SIG-M5 treated with dmso at 0.1 percent for 504 hours (cell line): ENCODE measurements around the gene SERPINH1.
A peak's percentile ranks its signal among the peaks of the same experiment; 100 is the strongest.

Source experiments
- DNase-seq: peaks from one replicate; lab custom pipeline; 2025; ENCODE audit not compliant: unreplicated experiment; lab: John Stamatoyannopoulos, UW

Gene SERPINH1

DNA sequence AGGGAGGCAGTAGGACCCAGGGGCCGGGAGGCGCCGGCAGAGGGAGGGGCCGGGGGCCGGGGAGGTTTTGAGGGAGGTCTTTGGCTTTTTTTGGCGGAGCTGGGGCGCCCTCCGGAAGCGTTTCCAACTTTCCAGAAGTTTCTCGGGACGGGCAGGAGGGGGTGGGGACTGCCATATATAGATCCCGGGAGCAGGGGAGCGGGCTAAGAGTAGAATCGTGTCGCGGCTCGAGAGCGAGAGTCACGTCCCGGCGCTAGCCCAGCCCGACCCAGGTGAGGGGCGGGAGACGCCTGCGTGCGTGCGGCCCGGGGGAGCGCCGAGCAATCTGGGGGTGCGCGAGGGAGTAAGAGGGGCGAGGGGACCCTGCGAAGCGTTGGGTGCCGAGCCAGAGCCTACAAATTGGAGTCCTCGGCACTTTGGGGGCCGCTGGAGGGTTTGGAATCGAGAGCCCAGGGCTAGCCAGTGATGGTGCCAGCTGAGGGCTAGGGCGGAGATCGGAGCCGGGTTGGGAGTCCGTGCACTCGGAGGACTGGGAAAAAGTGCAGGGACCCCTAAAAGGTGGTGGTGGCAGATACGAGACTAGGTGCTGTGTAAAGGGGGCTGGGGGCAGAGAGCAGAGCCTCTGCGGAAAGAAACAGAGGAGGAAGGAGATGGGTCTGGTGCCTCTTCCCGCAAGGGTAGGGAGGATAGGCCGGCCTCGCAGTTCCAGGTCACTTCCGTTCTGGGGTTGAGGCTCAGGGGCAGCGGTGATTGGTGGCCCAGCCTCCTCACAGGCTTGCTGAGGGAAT lies at the start of gene SERPINH1:
Gene SERPINH1, plus strand, starts transcription at position 206 of the 788 bp plus-strand sequence. CDS start 4,097 bp downstream, outside the sequence.
- DNase-seq: peak; percentile 87

DNA sequence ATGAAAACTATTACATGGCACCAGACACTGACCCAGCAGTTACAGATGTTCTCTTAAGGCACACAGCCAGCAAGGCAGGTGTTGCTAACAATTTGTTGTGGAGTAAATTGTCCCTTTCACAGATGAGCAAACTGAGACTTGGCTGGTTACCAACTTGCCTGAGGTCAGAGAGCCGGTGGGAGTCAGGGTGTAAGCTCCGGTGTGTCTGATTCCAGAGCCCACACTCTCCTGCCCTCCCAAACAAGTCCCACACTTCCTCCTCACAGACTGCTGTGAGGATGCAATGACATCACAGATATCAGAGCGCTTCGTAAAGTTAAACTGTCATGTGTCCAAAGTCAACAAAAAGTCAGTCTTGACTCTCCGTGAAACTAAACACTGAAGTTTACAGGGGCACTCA lies 48.8 kb upstream of the SERPINH1 start:
- DNase-seq: no peak

GRCh38 chr11:75514596-75514995 lies 47.5 kb upstream of the SERPINH1 start:
- no peak for DNase-seq

GRCh38 chr11:75516140-75516539 lies 45.9 kb upstream of the SERPINH1 start:
- DNase-seq: no peak

GRCh38 chr11:75516886-75517285 lies 45.2 kb upstream of the SERPINH1 start:
- no peak for DNase-seq

DNA sequence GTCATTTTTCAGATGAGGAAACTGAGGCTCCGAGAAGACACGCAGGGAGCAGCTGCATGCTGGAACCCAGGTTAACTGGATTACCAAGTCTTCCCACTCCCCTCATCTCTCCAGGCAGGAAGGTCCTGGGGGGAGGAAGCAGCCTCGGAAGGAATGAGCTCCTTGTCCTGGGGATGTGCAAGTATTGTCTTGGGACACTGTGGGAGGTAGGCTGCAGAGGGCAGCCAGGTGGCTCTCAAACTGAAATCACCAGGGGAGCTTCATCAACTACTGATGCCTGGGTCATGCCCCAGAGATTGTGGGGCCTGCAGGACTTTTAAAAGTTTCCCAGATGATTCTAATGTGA lies 43.9 kb upstream of the SERPINH1 start:
- no peak for DNase-seq

DNA sequence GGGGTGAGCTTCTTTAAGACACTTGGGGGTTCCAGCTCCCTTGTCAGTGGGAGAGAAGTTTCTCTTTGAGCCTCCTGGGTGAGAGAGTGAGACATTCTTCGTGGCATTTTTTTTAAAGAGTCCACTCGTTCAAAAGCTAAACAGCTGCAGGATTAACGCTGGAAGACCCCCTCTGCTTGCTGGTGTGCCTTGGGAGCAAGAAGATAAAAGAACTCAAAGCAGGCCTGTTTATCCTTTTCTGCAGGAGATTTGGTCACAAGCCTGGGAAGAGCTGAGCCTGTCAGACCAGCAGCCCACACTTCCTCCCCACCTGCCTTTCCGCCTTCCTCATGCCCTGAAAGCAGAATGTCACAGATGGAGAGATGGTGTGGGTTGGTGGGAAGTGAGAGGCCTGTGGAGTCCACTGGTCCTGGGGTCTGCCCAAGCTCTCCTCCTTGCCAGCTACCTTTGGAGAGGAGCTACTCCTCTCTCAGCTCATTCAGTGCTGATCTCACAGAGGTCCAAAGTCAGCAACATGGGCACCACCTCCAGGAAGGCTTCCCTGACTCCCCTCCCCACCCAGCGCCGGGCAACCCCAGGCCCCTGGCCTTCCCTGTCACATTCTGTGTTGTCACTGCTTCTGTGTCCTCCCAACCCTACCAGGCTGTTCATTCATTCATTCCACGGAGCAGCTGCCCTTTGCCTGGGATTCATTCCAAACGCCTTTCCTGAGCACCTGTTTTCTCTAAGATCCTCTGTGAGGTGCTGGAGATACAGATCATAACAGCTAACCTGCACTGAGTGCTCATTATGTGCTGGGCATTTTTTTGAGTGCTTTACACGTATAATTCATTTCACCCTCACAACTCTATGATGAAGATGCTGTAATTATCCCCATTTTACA lies 43.0 kb upstream of the SERPINH1 start:
- DNase-seq: no peak

DNA sequence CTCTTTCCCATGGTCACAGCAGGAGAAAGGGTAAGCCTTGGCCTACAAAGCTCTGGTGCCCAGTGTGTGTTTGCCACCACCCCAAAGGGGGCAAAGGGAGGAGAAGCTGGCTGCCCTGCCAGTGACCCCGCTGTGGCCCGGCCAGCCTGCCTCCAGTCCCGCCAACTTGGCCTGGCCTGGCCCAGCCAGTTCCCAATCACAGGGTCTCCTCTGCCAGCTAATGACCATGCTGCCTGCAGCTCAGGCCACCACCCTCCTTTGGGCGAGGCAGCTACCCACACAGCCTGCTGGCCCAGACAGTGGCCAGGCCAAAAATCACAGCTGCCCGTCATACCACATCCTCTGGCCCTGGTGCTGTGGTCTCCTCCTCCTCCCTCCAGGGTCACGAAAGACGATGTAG lies 41.4 kb upstream of the SERPINH1 start:
- DNase-seq: no peak

- DNase-seq: no peak
These were observed 39.6 kb upstream of the SERPINH1 start for GRCh38 chr11:75522286-75523044.

DNA sequence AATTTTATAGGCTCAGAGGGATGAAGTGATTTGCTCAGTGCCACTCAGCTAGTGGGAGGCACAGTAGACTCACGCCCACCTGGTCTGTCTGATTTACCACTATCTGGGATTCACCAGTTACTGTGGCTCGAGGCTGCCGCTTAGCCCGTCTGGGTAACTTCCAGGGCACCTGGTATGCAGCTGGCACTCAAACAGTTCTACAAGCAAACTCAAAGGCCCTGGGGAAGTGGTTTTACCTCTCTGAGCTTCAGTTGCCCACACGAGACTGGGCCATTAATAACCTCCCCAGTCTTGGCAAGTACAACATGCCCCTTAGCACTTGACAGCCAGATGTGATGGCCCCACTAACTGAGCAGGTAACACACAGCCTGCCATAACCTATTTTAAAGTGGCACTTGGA lies 38.9 kb upstream of the SERPINH1 start:
- DNase-seq: no peak

GRCh38 chr11:75523811-75524664 lies 38.0 kb upstream of the SERPINH1 start:
- no peak for DNase-seq

GRCh38 chr11:75524665-75525432 lies 37.2 kb upstream of the SERPINH1 start:
- peak; percentile 29 for DNase-seq

DNA sequence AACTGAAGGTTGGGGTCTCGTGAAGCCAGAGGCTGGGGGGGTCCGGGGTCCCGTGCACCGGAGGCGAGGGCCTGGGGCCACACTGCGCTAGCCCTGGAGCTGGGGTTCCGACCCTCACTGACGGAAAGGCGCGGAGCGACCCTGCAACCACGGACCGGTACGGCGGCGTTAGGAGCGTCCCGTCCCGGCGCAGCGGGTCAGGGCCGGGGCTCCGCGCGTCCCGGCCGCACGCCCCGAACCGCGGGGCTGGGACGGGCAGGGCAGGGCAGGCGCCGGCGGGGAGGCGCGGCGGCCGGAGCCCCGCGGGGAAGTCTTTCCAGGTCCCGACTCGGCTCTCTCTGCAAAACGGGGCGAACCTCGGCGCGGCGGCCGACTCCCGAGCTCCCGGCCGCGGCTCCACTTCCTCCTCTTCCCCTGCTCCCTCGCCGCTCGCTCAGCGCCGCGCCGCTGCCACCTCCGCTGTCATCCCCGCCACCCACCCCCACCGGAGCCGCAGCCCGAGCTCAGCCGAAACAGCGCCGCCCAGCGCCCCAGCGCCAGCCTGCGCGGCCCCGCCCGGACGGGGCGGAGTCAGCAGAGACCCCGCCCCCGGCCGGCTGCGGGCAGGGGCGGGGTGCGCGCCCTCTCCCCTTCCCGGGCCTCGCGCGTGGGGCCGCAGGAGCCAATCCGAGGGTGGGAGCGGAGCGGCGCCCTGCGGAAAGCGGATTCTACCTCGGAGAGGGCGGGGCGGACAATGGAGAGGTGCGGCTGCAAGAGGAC lies 36.4 kb upstream of the SERPINH1 start, which contains the start of gene GDPD5:
Gene GDPD5, minus strand, starts transcription at position 509 of the 759 bp plus-strand sequence. CDS start 48,206 bp downstream, outside the sequence.
- DNase-seq: peak; percentile 90

- no peak for DNase-seq
These were observed 35.9 kb upstream of the SERPINH1 start for GRCh38 chr11:75526192-75526541.

DNA sequence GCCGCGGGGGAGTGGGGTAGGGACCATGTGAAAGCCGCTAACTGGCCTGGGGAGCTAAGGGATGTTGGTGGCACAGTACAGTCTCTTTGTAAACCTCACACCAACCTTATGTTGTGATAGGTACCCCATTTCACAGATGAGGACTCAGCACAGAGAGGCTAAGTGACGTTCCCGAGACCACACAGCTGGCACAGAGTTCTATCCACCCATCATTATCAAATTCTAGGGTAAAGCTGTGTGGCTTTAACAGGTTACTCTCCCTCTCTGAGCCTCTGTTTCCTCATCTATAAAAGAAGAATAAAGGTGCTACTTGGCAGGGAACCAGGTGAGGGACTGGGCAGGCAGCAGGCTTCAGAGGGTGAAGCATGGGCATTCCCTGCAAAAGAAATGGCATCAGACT lies 34.9 kb upstream of the SERPINH1 start:
- DNase-seq: no peak

DNA sequence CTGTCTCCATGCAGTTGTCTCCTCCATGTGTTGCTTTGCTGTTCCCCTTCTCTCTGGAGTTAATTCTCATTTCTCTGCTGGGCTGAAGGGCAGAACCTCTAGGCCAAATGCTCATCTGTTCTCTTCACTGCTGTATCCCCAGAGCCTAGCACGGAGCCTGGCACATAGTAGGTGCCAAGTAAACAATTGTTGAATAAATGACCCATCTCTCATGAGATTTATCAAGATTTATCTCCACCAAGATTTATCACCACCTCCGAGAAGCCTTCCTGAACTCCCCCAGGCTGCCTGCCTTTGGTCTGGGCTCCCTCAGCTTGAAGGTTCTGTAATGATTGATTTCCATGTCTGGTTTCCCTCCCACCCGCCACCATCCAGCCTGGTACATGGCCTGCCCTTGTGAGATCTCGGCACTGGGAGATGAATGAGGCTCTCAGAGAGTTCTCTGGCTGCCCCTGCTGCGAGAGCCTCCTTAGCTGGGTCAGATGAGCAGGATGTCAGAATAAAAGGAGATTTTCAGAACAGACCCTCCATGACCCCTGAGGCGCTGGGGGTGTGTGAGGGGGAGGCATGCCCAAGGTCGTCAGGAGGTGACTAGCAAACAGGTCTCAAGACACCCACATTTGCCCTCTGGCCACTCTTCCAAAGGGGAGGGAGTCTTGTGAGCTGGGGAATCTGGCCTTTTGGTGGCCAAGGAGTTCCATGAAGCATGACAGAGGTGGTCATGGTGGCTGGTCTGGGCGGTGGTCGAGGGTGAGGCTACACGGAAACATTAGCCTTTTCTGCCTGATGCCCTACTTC lies 33.9 kb upstream of the SERPINH1 start:
- DNase-seq: no peak

- no peak for DNase-seq
These were observed 31.5 kb upstream of the SERPINH1 start for GRCh38 chr11:75530577-75530976.

- DNase-seq: no peak
These were observed 30.7 kb upstream of the SERPINH1 start for GRCh38 chr11:75531325-75531724.
